DMS53 treated with DMSO at 0.1 percent for 48 hours (cell line): ENCODE measurements around the gene STIL.

Experiments used
- DNase-seq: peaks from one replicate; lab custom pipeline; 2025; ENCODE audit not compliant: unreplicated experiment; lab: John Stamatoyannopoulos, UW

The STIL gene

DNA sequence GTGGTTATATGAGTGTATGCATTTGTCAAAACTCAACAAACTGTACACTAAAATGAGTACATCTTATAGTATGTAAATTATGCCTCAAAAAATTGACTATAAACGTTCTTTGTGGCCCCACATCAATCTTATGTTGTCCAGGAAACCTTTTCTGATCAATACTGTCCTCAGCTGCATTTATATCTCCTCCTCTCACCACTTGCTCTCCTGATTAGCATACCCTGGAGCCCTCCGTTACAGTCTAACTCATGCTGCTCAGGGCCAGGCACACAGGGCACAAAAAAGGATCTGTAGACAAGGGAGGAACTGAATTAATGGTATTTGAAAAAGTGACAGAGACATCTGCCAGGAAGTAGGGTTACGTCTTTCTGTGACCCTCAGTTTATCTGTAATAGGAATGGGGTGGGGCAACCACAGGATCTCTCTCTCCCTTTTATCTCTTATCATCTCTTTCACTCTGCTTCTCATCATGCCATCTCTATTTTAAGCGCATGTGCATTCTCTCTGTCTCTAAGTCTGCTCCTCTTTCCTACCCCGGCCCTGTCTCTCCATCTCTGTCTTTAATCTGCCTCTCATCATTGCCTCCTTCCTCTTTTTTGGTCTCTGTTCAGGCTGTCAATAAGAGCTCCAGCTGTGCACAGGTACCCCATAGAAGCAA is 74.9 kb downstream of the STIL start:
- no peak for DNase-seq

DNA sequence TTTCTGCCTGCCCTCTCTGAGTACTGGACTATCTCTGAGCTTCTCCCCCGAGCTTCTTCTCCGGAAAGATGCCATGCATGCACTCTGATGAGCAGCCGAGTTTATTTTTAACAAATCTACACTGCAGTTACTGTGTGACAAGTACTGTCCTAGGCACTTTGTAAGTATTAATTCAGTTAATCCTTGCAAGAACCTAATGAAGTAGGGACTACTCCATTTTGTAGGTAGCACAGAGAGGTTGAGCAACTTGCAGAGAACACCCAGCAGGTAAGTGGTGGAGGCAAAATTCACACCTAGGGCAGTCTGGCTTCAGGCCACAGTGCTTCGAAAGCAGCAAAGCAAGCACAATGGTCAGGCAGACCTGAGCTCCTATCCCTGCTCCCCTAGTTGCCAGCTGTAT is 78.1 kb downstream of the STIL start:
- DNase-seq: no peak

DNA sequence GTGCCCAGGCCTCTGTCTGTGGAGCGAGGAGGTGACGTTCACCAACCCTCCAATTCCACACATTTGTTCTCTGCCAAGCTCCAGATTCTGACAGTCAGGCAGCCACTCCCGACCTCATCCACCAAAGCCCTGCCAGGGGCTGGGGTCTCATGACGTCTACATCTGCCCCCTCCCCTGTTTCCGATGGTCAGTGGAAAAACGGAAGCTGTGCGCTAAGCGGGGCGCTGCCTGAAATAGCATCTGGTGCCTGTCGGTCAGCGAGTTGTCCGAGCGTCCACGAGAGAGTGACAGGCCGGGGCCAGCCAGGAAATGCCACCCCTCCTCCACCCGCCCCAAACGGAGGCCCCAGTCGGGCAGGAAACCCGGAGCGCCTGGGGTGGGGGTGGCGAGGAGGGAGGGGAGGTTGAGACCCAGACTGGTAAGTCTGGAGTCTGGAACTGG is 78.7 kb downstream of the STIL start:
- DNase-seq: no peak

DNA sequence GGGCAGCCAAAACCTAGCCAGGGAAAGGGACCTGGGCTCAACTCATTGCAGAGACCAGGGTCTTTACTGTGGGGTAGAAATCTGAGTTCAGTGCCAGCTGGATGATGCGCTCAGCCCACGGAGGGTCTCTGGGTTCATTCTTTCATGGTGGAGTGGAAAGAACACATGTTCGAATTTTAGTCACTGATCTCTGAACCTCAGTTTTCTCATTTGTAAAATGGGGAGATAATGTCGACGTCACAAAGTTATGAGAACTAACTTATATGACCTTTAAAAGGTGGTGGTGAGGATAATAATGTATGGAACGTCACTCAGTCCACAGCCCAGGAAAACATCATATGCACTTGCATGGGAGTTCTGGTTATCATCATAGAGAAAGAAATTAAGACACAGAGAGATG is 80.8 kb downstream of the STIL start:
- DNase-seq: no peak

DNA sequence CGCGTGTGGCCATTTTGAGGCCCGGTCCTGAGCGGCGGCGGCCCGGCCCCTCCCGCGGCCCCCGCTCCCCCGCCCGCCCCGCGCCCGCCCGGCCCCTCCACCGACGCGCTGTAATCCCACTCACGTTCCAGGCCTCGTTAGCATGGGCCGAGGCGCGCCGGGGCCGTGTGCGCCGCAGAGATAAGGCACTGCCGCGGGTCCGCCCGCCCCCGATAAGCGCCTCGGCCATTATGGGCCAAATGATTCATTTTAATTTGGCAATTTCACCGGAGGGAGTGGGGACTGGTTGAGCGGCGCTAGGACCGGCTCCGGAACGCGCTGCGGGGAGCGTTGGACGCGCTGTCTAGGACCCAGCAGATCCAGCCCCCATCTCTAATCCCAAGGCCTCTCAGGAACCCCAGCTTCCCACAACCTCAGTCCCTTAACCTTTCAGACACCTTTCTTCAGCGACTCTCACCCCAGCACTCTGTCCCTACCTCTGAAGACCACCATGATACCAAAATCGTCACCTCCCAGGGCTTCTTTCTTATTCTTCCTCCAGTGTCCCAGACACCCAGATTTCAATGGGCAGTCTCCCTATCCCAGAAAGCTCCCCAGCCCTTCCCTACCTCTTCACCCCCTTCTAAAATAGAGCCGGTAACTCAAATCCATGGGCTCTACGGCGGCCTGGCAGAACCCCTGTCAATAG is 81.6 kb downstream of the STIL start, which contains the start of gene TAL1:
Gene TAL1, minus strand, starts transcription at position 39 of the 688 bp plus-strand sequence. CDS start 6,337 bp downstream, outside the sequence.
- DNase-seq: no peak

DNA sequence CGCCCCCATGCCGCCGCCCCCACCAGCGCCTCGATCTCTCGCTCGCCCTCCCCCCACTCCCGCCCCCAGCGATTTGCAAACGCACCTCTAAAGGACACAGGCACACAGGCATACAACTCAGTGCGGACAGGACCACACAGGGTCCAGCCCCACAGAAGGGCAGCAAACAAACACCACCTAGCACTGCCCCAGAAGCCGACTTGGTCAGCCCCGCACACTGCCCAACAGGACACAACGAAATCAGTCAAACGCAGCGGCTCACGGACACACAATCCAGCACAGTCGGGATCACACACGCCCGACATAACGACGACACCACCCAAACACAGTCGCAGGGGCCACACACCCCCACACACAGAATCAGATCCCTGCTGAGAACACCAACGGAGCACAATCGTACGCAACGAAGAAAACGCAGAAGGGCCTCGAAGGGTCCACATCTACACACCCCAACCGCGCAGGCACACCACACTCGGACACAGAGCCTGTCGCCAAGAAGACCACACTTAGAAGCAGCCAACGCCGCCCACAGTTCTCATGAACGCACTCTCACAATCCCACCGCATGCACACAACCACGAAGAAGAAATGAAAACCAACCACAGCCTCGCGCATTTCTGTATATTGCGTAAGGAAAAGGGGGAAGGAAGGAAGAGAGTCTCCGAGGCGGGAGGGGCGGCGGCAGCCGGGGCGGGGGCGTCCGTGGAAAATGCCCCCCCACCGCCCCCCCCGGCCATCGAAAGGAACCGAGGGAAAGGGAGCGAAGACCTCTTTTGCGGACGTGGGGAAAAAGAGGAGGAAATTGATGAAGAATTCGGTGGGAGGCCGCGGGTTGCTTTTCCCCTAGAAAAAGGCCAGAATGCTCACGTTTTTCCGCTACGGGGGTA is 82.4 kb downstream of the STIL start:
- no peak for DNase-seq

DNA sequence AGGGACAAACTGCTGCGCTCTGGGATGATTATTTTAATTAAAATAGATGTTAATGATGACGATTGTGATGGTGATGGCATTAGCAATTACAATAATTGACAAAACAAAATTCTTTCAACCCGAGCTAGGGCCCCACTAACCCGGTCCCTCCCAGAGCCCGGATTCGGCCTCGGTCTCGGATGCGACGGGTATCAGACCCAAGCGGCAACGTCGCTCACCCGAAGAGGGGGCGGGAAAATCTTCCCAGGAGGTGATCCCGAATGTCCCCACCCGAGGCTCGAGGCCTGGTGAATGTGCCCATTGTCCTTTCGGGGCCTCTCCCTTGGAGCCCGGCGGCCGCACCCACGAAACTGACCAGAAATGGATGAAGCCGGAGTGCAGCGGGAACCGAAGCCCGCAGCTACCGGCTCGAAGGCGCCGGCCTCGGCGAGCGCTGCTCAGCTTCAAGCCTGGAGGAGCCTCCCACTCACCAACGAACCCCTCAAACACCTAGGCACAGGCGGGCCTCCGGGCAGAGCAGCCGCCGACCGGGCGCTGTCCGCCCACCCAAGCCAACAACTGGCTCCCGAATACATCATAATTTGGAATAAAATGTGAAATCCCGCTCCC is 83.2 kb downstream of the STIL start:
- DNase-seq: no peak

DNA sequence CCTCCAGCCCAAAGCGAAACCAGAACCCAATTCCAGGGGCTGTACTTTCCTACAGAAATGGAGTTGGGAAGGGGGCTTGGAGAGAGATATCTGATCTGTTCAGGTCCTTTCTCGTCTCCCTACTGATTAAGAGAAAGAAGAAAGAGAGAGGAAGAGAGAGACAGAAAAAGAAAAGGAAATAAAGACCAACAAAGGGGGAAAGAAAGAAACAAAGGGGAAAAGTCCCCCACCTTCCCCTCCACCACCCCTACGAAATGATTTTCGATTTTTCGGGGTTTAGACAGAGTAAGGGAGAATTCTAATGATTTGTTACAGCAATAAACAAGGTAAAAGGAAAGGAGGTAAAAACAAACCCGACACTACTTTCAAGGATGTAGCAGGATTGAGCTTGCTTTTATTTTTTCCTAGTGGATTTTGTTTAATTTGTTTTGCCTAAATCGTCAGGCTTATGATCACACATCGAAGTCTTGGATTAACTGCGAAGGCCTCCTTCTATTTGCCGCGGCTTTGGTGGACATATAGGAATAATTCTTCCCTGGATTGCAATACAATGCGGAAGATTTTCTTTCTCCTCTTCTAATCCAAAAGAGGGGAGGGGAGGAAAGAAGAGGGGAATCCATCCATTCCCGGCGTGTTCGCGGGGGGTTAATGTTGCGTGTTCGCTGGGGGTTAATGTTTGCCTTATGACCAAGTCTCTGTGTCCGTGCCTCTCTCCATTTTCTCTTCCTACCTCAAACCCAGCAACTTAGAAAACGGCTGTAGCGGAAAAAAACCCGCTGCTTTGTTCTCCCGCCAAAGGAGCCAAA is 83.9 kb downstream of the STIL start:
- no peak for DNase-seq

DNA sequence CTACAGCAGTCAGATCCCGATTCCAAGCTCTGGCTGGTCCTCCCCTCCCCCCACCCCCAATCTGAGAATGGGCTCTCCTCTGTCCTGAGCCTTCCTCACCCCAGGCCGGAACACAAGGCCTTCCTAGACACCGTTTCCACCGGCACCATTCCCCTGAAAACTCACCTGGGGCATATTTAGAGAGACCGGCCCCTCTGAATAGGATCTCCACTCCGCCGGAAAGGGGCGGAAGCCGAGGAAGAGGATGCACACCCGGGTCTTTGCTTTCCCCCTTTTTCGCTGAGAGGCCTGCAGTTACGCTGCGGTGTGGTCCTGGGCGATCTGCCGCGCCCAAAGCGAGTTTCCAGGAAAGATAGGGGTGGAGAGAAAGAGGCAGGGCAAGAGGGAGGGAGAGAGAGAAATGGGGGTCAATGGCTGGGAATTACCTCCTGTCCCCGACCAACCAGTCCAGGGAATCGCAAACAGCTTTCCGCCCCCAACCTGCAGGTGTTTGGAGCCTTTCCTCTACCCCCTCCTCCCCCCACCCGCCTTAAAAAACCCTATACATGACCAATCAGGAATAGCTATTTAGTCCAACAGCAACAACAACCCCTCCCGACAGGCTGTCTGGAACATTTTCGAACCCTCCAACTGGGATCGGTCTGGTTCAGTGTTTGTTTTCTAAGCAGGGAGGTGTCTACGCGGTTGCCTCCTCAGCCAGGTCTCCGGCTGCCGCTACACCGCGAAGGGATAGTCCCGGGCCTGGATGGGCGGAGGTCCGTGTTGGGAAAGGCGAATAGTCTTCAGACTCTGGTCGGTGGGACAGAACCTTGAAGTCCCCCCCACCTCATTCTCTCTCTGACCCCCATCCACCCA is 84.7 kb downstream of the STIL start:
- DNase-seq: no peak

DNA sequence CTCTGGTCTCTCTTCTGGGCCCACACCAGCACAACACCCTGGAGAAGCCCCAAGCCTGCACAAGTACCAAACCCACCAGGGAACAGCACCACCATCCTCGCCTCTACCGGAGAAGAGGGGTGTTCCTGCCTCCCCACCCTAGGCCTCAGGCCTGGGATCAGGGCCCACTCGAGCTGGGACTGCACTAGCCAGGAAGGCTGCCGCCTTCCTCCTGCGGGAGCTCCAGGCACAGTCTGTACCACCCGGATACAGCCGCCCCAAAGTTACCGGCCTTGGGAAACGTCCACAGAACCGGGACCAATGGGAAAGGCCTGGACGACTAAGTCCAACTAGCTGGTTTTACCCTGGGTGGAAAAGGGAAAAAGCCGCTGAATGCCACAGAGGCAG is 85.3 kb downstream of the STIL start:
- DNase-seq: no peak

DNA sequence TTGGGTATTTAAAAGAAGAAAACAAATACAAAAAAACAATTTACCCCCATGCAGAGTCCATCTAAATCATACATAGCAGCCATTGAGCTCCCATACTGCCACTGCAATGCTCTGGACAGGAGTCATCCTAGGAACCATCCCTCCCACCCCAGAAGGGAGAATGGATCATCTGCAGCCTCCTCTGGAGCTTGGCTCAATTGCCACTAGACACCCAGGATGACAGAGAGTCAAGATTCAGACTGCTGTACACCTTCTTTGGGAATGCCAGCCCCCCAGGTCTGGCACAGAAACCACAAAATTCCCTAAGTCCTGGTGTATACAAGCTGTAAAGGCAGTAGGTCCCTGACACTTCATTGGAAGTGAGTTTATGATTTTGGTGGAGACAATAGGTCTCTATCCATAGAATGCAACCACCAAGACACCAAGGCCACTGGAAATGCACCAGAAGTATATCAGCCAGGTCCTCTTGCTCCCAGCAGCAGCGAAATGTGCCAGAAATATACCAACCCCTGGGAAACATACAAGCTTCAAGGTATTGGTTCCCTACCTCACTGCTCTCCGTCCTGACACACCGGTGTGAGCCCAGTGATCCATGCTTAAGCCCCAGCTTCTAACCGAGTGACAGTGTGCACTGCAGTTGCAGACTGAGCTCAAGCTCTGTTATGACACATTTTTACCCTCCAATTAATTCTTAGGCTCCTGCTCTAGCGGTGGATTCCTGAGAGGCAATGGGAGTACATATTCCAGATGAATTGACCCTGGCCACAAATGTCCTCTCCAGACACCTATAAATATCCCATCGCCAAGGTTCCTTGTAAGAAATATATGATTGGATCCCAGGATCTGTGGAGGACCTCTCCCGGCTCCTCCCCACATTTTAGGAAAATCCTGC is 86.4 kb downstream of the STIL start:
- DNase-seq: no peak

DNA sequence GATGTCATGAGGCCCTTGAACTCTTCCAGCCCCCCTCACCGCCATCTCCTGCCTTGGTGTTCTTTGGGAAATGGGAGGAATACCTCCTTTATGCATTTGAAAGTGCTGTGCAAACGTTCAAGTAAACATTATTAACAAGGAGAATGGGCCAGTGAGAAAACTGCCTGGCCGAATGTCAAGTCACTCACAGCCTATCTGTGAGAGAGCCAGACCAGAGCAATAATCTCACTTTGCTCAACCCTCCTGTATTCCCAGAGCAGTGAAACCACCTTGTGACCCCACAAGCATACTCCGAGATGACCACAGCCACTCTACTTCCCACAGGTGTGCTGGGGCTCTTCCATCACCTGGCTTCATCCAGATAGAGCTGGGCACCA is 87.1 kb downstream of the STIL start:
- DNase-seq: no peak

DNA sequence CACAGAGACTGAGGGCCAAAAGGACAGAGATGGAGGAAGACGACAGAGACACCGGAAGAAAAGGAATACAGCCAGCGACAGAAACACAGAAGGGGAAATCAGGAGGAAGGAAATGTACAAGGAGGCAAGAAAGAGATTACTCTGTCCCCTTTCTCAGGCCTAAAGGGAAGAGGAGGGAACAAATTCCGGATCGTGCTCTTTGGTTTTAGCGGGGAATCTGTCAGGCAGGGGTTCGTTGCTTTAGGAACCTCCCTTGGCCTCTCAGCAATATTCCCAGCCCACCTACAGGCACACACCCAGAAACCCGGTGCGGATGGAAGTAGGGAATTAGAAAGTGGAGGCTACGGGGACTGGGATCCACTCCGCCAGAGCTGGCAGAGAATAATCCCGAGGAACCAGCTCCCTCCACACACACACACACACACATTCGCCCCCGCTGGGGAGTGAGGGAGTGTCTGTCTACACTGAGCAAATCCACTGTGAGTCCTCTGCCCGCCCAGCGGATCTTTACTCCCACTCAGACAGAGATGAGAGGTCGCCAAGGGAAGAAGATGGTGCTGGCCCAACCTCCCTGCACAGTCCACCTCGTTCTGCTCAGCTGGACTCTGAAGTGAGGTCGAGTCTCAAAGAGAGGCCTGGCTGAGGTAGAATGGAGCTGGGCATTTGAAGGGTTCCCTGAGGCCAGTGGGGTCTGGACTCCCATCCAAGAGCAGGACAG is 87.7 kb downstream of the STIL start:
- DNase-seq: no peak

DNA sequence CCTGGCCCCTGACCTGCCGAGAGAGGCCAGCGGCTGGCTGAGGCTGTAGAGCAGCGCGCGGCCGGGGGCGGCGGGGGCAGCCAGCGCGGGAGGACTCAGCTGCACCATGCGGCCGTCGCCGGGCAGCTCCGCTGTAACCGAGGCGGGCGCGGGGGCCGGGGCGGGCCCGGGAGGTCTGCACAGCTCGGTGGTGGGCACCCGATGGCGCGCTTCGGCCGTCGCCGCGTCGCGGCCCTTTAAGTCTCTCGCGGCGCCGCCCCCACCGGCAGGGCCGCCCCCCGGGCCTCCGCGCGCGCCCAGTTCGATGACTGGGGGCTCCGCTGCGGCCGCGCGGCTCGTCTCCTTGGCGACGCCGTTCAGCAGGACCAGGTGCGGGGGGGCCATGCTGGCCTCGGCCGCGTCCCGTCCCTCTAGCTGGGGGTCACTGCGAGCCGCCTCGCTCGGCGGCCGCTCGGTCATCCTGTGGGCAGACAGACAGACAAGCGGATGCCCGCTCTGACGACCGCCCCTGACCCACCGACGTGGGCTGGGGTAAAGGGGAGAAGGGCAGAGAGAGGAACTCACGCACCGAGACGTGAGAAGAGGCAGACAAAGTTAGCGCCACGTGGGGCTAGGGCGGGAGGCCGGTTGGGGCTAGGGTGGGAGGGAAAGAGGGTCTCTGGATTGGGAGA is 88.4 kb downstream of the STIL start:
- DNase-seq: no peak

DNA sequence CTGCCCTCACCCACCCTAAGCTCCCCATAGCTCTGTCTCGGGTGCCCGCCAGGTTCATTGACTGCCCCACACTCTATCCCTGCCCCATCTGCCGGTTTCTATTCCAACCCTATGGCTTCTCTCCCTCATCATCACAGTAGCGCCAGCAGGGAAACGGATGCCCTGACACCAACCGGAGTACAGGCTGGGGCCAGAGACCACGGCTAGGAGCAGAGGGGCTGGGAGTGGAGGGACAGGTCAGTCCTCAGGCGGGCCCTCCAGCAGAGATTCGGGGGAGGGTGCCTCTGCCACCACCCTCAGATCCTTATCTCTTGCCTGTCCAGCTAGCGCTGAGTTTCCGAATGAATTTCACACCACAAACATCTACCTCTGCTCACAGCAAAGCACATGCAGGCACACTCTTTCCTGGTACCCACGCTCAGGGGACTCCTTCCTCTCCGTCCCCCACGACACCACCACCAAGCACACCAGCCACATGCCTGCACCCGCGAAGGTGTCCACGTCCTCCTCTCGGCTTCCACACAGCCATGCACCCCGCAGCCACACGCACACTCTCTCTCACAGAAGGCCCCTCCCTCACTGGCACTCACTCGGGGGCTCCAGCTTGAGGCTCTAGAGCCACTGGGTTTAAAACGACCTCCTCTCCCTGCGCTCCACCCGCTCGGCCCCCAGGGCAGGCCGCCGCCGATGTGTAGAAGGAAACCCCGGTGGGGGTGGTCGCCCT is 89.1 kb downstream of the STIL start:
- DNase-seq: no peak

DNA sequence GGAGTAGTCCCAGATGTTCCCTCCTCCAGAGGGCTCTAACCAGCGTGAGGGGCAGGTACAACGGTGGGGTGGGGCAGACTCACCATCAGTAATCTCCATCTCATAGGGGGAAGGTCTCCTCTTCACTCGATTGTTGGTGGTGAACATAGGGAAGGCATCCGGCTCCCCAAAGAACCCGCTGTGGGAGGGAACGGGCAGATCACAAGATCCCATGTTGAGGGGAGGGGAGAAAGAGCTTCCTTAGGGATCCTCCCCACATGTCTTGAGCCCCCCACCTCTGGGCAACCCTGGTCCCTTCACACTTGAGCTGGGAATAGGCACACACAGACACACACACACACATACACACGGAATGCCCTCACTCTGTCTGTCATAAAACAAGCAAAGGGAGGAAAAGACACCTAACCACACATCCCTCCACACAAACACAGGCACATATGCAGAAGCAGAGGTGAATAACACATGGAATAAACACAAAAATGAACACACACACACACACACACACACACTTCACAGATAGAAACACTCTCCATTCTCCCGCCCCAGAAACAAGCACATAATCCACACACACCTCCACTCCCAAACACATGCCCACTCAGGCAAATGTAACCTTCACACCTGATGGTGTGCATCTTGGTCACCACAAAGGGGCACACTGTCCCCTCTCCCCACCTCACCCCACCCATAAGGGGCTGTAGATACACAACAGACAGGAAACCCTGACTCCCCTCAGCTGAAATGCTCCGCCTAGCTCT is 89.8 kb downstream of the STIL start:
- DNase-seq: no peak
